Endothelial cell (in vitro differentiated cells): Measurements from ENCODE around the gene PLXNA3. TPM values are rescaled to one million over a fixed set of nuclear protein-coding genes. Genes with fewer than 3 reads are reported as not detected.

ENCODE experiments used
- DNase-seq: peaks from one replicate; pipeline ENCODE4 v3.0.0; 2021; ENCODE audit warnings: low spot score
- H3K27ac Mint-ChIP-seq: one replicate; pipeline ENCODE4 v1.8.0; 2021; ENCODE audit warnings: mixed read lengths, inconsistent platforms; ENCODE audit not compliant: unreplicated experiment
- H3K27me3 Mint-ChIP-seq: one replicate; pipeline ENCODE4 v1.8.0; 2021; ENCODE audit warnings: mild to moderate bottlenecking, moderate library complexity, mixed read lengths, inconsistent platforms; ENCODE audit not compliant: unreplicated experiment
- H3K36me3 Mint-ChIP-seq: one replicate; pipeline ENCODE4 v1.8.0; 2021; ENCODE audit warnings: mild to moderate bottlenecking, low read depth, mixed read lengths, inconsistent platforms; ENCODE audit not compliant: unreplicated experiment
- H3K4me1 Mint-ChIP-seq: one replicate; pipeline ENCODE4 v1.8.0; 2021; ENCODE audit warnings: mild to moderate bottlenecking, mixed read lengths, inconsistent platforms; ENCODE audit not compliant: unreplicated experiment
- H3K4me3 Mint-ChIP-seq: one replicate; pipeline ENCODE4 v1.8.0; 2021; ENCODE audit warnings: mild to moderate bottlenecking, mixed read lengths, inconsistent platforms; ENCODE audit not compliant: unreplicated experiment
- H3K9me3 Mint-ChIP-seq: one replicate; pipeline ENCODE4 v1.8.0; 2021; ENCODE audit warnings: mixed read lengths, inconsistent platforms; ENCODE audit not compliant: unreplicated experiment
- total RNA-seq: library from RNA; stranded (reverse); fragmentation: NEBNext Ultra II Directional; extraction: Animal tissue kit (Norgen Biotek cat#: 25700); gene quantifications from one replicate; pipeline ENCODE4 v1.2.1, GENCODE V29; 2021; ENCODE audit not compliant: unreplicated experiment
- TF ChIP-seq, protein P1 (sequence below): fragments of 200-600 bp; sonication (generic); IDR thresholded peaks from one replicate; pipeline ENCODE4 v1.5.0; 2021; ENCODE audit warnings: antibody characterized with exemption; ENCODE audit not compliant: unreplicated experiment

Gene PLXNA3
- total RNA-seq, 1 donor from 2014 or later, result 54.5 TPM

GRCh38 chrX:154434394-154435168 lies 23.5 kb upstream of the PLXNA3 start:
- TF ChIP-seq, protein P1, sequence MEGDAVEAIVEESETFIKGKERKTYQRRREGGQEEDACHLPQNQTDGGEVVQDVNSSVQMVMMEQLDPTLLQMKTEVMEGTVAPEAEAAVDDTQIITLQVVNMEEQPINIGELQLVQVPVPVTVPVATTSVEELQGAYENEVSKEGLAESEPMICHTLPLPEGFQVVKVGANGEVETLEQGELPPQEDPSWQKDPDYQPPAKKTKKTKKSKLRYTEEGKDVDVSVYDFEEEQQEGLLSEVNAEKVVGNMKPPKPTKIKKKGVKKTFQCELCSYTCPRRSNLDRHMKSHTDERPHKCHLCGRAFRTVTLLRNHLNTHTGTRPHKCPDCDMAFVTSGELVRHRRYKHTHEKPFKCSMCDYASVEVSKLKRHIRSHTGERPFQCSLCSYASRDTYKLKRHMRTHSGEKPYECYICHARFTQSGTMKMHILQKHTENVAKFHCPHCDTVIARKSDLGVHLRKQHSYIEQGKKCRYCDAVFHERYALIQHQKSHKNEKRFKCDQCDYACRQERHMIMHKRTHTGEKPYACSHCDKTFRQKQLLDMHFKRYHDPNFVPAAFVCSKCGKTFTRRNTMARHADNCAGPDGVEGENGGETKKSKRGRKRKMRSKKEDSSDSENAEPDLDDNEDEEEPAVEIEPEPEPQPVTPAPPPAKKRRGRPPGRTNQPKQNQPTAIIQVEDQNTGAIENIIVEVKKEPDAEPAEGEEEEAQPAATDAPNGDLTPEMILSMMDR, result no peak
- H3K9me3 Mint-ChIP-seq, result no peaks in the 10 kb centered on the region
- no peak overlapping the region for H3K27ac Mint-ChIP-seq
- H3K36me3 Mint-ChIP-seq, result peaks cover 12% of the 10 kb centered on the region
- DNase-seq, result no peak
- no peak overlapping the region for H3K4me3 Mint-ChIP-seq
- H3K4me1 Mint-ChIP-seq, result peaks cover 19% of the 10 kb centered on the region
- H3K27me3 Mint-ChIP-seq, result peaks cover 3% of the 10 kb centered on the region

DNA sequence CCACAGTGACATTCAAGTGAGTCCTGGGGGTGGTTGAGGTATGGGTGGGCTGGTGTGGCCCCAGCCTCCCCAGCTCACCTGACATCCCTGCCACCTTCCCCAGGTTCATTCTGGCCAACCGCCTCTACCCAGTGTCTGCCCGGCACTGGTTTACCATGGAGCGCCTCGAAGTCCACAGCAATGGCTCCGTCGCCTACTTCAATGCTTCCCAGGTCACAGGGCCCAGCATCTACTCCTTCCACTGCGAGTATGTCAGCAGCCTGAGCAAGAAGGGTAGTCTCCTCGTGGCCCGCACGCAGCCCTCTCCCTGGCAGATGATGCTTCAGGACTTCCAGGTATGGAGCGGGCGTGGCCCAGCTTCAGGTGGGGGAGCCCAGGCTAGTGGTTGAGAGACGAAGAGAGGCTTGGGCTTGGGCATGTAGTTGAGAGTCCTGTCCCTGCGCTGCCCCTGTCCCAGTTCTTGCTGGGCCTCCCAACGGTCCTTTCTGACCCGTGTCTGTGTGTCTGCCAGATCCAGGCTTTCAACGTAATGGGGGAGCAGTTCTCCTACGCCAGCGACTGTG lies 22.8 kb upstream of the PLXNA3 start:
- peaks cover 17% of the 10 kb centered on the region for H3K4me1 Mint-ChIP-seq
- peaks cover 12% of the 10 kb centered on the region for H3K36me3 Mint-ChIP-seq
- no peak for DNase-seq
- TF ChIP-seq, protein P1, result no peak
- no peaks in the 10 kb centered on the region for H3K9me3 Mint-ChIP-seq
- H3K4me3 Mint-ChIP-seq, result peak overlapping the region; percentile 89
- H3K27ac Mint-ChIP-seq, result no peak overlapping the region
- H3K27me3 Mint-ChIP-seq, result peaks cover 3% of the 10 kb centered on the region

- no peaks in the 10 kb centered on the region for H3K9me3 Mint-ChIP-seq
- peak; percentile 22 for DNase-seq
These were observed 21.6 kb upstream of the PLXNA3 start for GRCh38 chrX:154436374-154436982.

DNA sequence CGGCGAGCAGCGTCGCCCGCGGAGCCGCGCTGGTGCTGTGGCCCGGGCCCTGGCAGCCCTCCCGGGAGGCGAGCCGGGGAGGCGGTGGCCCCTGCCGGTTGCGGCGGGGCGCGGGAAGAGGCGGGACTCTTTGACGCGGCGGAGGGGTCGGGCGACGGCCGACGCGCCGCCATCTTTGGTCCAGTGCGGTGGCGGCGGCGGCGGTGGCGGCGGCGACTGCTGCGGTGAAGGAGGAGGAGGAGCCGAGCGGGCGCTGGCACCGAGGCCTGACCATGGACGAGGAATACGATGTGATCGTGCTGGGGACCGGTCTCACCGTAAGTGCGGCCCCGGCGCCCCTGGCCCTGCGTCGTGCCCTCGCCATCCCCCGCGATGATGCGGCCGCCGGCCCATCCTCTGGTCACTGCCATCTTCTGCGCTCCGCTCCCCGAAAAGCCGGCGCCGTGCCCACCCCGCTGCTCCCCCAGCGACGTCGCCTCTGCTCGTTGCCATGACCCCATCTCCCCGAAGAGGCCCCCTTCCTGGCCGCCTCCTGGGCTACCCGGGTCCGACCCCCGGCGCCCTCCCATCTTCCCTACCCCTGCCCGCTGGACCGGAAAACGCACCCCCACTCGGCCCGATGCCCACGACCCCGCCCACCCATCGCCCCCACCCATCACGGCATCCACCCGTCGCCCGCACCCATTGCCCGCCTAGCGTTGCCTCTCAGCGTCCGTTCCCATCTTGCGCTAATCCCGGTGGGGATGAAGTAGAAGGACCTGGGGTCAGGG lies 20.9 kb upstream of the PLXNA3 start, which contains the start of gene GDI1:
TSS of gene GDI1 (plus strand) at position 172 of the 770 bp plus-strand sequence. CDS start at position 273, 101 bp downstream.
- H3K27me3 Mint-ChIP-seq, result peaks cover 4% of the 10 kb centered on the region
- H3K4me3 Mint-ChIP-seq, result peak within 1 kb of the TSS; percentile 92
- peak; percentile 46 for DNase-seq
- TF ChIP-seq, protein P1, result no peak
- H3K27ac Mint-ChIP-seq, result peak within 1 kb of the TSS; percentile 70
- H3K36me3 Mint-ChIP-seq, result peaks cover 7% of the 10 kb centered on the region
- no peaks in the 10 kb centered on the region for H3K9me3 Mint-ChIP-seq
- H3K4me1 Mint-ChIP-seq, result peaks cover 8% of the 10 kb centered on the region

More at GRCh38 chrX:154436374-154436982, 21.6 kb upstream of the PLXNA3 start:
- Mint-ChIP-seq H3K27ac (peak overlapping the region; percentile 70), H3K4me1 (peaks cover 8% of the 10 kb centered on the region), H3K4me3 (peak overlapping the region; percentile 89), H3K27me3 (peaks cover 3% of the 10 kb centered on the region), H3K36me3 (peaks cover 7% of the 10 kb centered on the region)
- TF ChIP-seq, protein P1, result no peak
